H1 (cell line): ENCODE measurements around the gene MKRN1.

Source experiments
- BRCA1 ChIP-seq: IDR thresholded peaks from 2 replicates; pipeline ENCODE4 v1.6.1; 2012; ENCODE audit warnings: low read depth, low read length, improper control_type of control experiment
- CBX5 ChIP-seq: fragments of 300-800, 300-1000 bp; sonication (generic); IDR thresholded peaks from 2 replicates; pipeline ENCODE4 v1.7.1; 2016; ENCODE audit warnings: antibody characterized with exemption, low read length, low read depth
- EP300 ChIP-seq, 2 experiments: IDR thresholded peaks; 1 replicate in 1 of 2; 2 replicates in 1 of 2; pipeline ENCODE4 v1.6.1; 2011 to 2012; ENCODE audit warnings: low read depth in 2 of 2, low read length in 2 of 2, mild to moderate bottlenecking in 2 of 2, borderline replicate concordance in 1 of 2, inconsistent platforms in 1 of 2, moderate library complexity in 1 of 2
- EZH2 ChIP-seq: fragments of 200-600 bp; sonication (generic); IDR thresholded peaks from 2 replicates; pipeline ENCODE4 v1.7.1; 2012; ENCODE audit warnings: low read depth, mild to moderate bottlenecking, moderate library complexity, low read length, inconsistent platforms; ENCODE audit not compliant: severe bottlenecking
- JUND ChIP-seq: IDR thresholded peaks from 2 replicates; pipeline ENCODE4 v1.6.1; 2011; ENCODE audit warnings: mild to moderate bottlenecking, improper control_type of control experiment, low read length
- NANOG ChIP-seq: IDR thresholded peaks from 2 replicates; pipeline ENCODE4 v1.6.1; 2011; ENCODE audit warnings: low read length, low read depth, mild to moderate bottlenecking, inconsistent platforms; ENCODE audit not compliant: insufficient read depth, poor library complexity, severe bottlenecking
- NRF1 ChIP-seq: IDR thresholded peaks from 2 replicates; pipeline ENCODE4 v1.6.1; 2011; ENCODE audit warnings: mild to moderate bottlenecking, low read depth, low read length, improper control_type of control experiment
- POLR2A ChIP-seq, 2 experiments: IDR thresholded peaks; 1 replicate in 1 of 2; 2 replicates in 1 of 2; pipeline ENCODE4 v1.6.1; 2011; ENCODE audit warnings: low read depth in 2 of 2, low read length in 2 of 2, mild to moderate bottlenecking in 2 of 2; ENCODE audit errors: control extremely low read depth in 1 of 2
- RFX5 ChIP-seq: IDR thresholded peaks from 2 replicates; pipeline ENCODE4 v1.6.1; 2011; ENCODE audit warnings: low read depth, low read length, improper control_type of control experiment, borderline replicate concordance
- TCF12 ChIP-seq: IDR thresholded peaks from 2 replicates; pipeline ENCODE4 v1.6.1; 2011; ENCODE audit warnings: low read depth, mild to moderate bottlenecking, low read length
- YY1 ChIP-seq: IDR thresholded peaks from 2 replicates; pipeline ENCODE4 v1.6.1; 2011; ENCODE audit warnings: low read depth, mild to moderate bottlenecking, low read length
- TF ChIP-seq, protein P1 (sequence below), 3 experiments: IDR thresholded peaks; 1 replicate in 2 of 3; 2 replicates in 1 of 3; pipeline versions ENCODE4 v1.5.1 to v1.6.1; 2011; ENCODE audit warnings: low read length in 3 of 3, mild to moderate bottlenecking in 3 of 3, inconsistent platforms in 2 of 3, low read depth in 1 of 3, moderate library complexity in 1 of 3; ENCODE audit not compliant: insufficient read depth in 1 of 3; ENCODE audit errors: control extremely low read depth in 1 of 3
- TF ChIP-seq, protein P2 (sequence below): IDR thresholded peaks from 2 replicates; pipeline ENCODE4 v1.6.1; 2012; ENCODE audit warnings: inconsistent platforms

GRCh38 chr7:140447841-140448240, 31.5 kb downstream of the MKRN1 start:
- TF ChIP-seq, protein P1, sequence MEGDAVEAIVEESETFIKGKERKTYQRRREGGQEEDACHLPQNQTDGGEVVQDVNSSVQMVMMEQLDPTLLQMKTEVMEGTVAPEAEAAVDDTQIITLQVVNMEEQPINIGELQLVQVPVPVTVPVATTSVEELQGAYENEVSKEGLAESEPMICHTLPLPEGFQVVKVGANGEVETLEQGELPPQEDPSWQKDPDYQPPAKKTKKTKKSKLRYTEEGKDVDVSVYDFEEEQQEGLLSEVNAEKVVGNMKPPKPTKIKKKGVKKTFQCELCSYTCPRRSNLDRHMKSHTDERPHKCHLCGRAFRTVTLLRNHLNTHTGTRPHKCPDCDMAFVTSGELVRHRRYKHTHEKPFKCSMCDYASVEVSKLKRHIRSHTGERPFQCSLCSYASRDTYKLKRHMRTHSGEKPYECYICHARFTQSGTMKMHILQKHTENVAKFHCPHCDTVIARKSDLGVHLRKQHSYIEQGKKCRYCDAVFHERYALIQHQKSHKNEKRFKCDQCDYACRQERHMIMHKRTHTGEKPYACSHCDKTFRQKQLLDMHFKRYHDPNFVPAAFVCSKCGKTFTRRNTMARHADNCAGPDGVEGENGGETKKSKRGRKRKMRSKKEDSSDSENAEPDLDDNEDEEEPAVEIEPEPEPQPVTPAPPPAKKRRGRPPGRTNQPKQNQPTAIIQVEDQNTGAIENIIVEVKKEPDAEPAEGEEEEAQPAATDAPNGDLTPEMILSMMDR (IDR thresholded peaks at IDR 0.05; ENCODE audit: control extremely low read depth in 1 of 3, insufficient read depth in 1 of 3, low read depth in 1 of 3, low read length in 3 of 3): no peak
- TF ChIP-seq EZH2 (no peak), BRCA1 (no peak), POLR2A (IDR thresholded peaks at IDR 0.05; ENCODE audit: control extremely low read depth in 1 of 2, low read depth in 2 of 2, low read length in 2 of 2) (no peak), EP300 (IDR thresholded peaks at IDR 0.05; ENCODE audit: borderline replicate concordance in 1 of 2, low read depth in 2 of 2, low read length in 2 of 2) (no peak), CBX5 (no peak), NRF1 (no peak), JUND (no peak), YY1 (no peak), RFX5 (no peak), NANOG (no peak), TCF12 (no peak)
- TF ChIP-seq, protein P2, sequence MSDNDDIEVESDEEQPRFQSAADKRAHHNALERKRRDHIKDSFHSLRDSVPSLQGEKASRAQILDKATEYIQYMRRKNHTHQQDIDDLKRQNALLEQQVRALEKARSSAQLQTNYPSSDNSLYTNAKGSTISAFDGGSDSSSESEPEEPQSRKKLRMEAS: no peak
